DMS 273 (cell line): Measurements from ENCODE around the gene PRAME.
A peak's percentile ranks its signal among the peaks of the same experiment; 100 is the strongest.
"Not testable (repeated sequence)": the region's sequence is repeated elsewhere in the genome, so short reads cannot be mapped to it uniquely, and the experiment has no call there.

ENCODE experiments used
- DNase-seq: peaks from one replicate; lab custom pipeline; 2025; ENCODE audit not compliant: unreplicated experiment; lab: John Stamatoyannopoulos, UW

PRAME gene

GRCh38 chr22:22523494-22523893, 35.6 kb downstream of the PRAME start:
- DNase-seq = no peak

GRCh38 chr22:22521631-22522030, 37.4 kb downstream of the PRAME start:
- no peak for DNase-seq

GRCh38 chr22:22520667-22521602, 38.1 kb downstream of the PRAME start:
- DNase-seq = no peak

- DNase-seq = no peak
Measured at GRCh38 chr22:22520020-22520656, 38.9 kb downstream of the PRAME start, which contains the start of gene ZNF280A. Gene ZNF280A, minus strand, starts transcription at chr22:22520270. Its CDS starts 4,640 bp downstream, at chr22:22515630.

GRCh38 chr22:22519591-22519990, 39.5 kb downstream of the PRAME start:
- no peak for DNase-seq

- DNase-seq = no peak
Measured at GRCh38 chr22:22516992-22517391, 42.1 kb downstream of the PRAME start.

- no peak for DNase-seq
Measured at GRCh38 chr22:22515890-22516289, 43.2 kb downstream of the PRAME start.

- peak; percentile 2 for DNase-seq
Measured at GRCh38 chr22:22514431-22514830, 44.6 kb downstream of the PRAME start.

- DNase-seq = no peak
Measured at GRCh38 chr22:22513619-22514018, 45.4 kb downstream of the PRAME start.

- no peak for DNase-seq
Measured at GRCh38 chr22:22512951-22513350, 46.1 kb downstream of the PRAME start.

GRCh38 chr22:22510833-22511232, 48.2 kb downstream of the PRAME start:
- DNase-seq = not testable (repeated sequence)

GRCh38 chr22:22509912-22510311, 49.2 kb downstream of the PRAME start:
- not testable (repeated sequence) for DNase-seq

- peak; percentile 93 for DNase-seq
Measured at GRCh38 chr22:22508274-22509176, 50.5 kb downstream of the PRAME start, which contains the start of gene ZNF280B. Gene ZNF280B, minus strand, starts transcription at chr22:22508742. Its CDS starts 19,344 bp downstream, at chr22:22489398.

- DNase-seq = no peak
Measured at GRCh38 chr22:22507743-22508273, 51.3 kb downstream of the PRAME start.

GRCh38 chr22:22506736-22507135, 52.3 kb downstream of the PRAME start:
- DNase-seq = no peak

GRCh38 chr22:22498267-22498666, 60.8 kb downstream of the PRAME start:
- DNase-seq = no peak
